ENCODE data around the gene THRB.

The THRB gene

GRCh38 chr3:24167429-24167828 lies 327.2 kb downstream of the THRB start:
- DNase-seq = no peak

- no peak for DNase-seq
Measured at GRCh38 chr3:24166515-24166914, 328.1 kb downstream of the THRB start.

- DNase-seq = no peak
Measured at GRCh38 chr3:24165603-24165982, 329.1 kb downstream of the THRB start.

- DNase-seq = no peak
Measured at GRCh38 chr3:24164967-24165602, 329.6 kb downstream of the THRB start.

- no peak for DNase-seq
Measured at GRCh38 chr3:24162929-24163328, 331.7 kb downstream of the THRB start.

GRCh38 chr3:24161841-24162240 lies 332.8 kb downstream of the THRB start:
- no peak for DNase-seq

- no peak for DNase-seq
Measured at GRCh38 chr3:24160424-24161095, 334.1 kb downstream of the THRB start.

GRCh38 chr3:24158761-24159454 lies 335.7 kb downstream of the THRB start:
- DNase-seq = no peak

GRCh38 chr3:24157106-24157505 lies 337.5 kb downstream of the THRB start:
- no peak for DNase-seq

GRCh38 chr3:24156466-24156865 lies 338.2 kb downstream of the THRB start:
- no peak for DNase-seq

GRCh38 chr3:24155276-24155675 lies 339.4 kb downstream of the THRB start:
- no peak for DNase-seq

GRCh38 chr3:24154781-24155180 lies 339.9 kb downstream of the THRB start:
- no peak for DNase-seq

- DNase-seq = no peak
Measured at GRCh38 chr3:24154013-24154695, 340.5 kb downstream of the THRB start.

GRCh38 chr3:24151594-24151993 lies 343.1 kb downstream of the THRB start:
- DNase-seq = no peak

GRCh38 chr3:24149032-24149431 lies 345.6 kb downstream of the THRB start:
- no peak for DNase-seq

- no peak for DNase-seq
Measured at GRCh38 chr3:24145981-24146822, 348.4 kb downstream of the THRB start.

- no peak for DNase-seq
Measured at GRCh38 chr3:24145481-24145880, 349.2 kb downstream of the THRB start.

- DNase-seq = no peak
Measured at GRCh38 chr3:24142127-24142526, 352.5 kb downstream of the THRB start.

- no peak for DNase-seq
Measured at GRCh38 chr3:24141548-24141947, 353.1 kb downstream of the THRB start.

GRCh38 chr3:24139463-24140412 lies 354.9 kb downstream of the THRB start:
- DNase-seq = no peak

- no peak for DNase-seq
Measured at GRCh38 chr3:24138876-24139256, 355.8 kb downstream of the THRB start.
